Tibial nerve (tissue), 4 donors: ENCODE results near the gene MTHFD1L. TPM values are rescaled to one million over a fixed set of nuclear protein-coding genes. Genes with fewer than 3 reads are reported as not detected.

Source experiments
- DNase-seq, 2 donors: peaks; one replicate each; pipeline ENCODE4 v3.0.0-alpha.2; 2019; ENCODE audit warnings: low spot score in 2 of 2
- H3K27ac ChIP-seq, 4 donors: fragments of 200-600 bp; sonication (generic) in 3 of 4; one replicate each; pipeline ENCODE4 v1.5.1; 2017 to 2019; ENCODE audit warnings: mild to moderate bottlenecking in 1 of 4
- H3K27me3 ChIP-seq, 2 donors: fragments of 200-600 bp; sonication (generic) in 1 of 2; one replicate each; pipeline versions ENCODE4 v1.5.1 to v1.6.0; 2017 to 2019
- H3K36me3 ChIP-seq, 3 donors: fragments of 200-600 bp; sonication (generic); one replicate each; pipeline ENCODE4 v1.5.1; 2018 to 2019
- H3K4me1 ChIP-seq, 4 donors: fragments of 200-600 bp; sonication (generic) in 3 of 4; one replicate each; pipeline ENCODE4 v1.5.1; 2017 to 2019
- H3K4me3 ChIP-seq, 4 donors: fragments of 200-600 bp; sonication (generic) in 3 of 4; one replicate each; pipeline ENCODE4 v1.5.1; 2017 to 2019; ENCODE audit warnings: mild to moderate bottlenecking in 1 of 4, moderate library complexity in 1 of 4
- H3K9me3 ChIP-seq, 4 donors: fragments of 200-600 bp; sonication (generic) in 3 of 4; one replicate each; pipeline ENCODE4 v1.5.1; 2017 to 2019
- CTCF ChIP-seq, 5 experiments: fragments of 200-600 bp in 3 of 5; fragments of 450-650 bp in 2 of 5; sonication (generic) in 3 of 5; IDR thresholded peaks; one replicate each; pipeline ENCODE4 v1.5.1; 2016 to 2019; ENCODE audit warnings: antibody characterized with exemption in 5 of 5, mild to moderate bottlenecking in 3 of 5, moderate library complexity in 2 of 5
- EP300 ChIP-seq, 2 donors: sonication (generic); formaldehyde crosslinking; IDR thresholded peaks; one replicate each; pipeline ENCODE4 v1.6.1; 2017; ENCODE audit warnings: antibody characterized with exemption in 2 of 2, mild to moderate bottlenecking in 1 of 2
- POLR2A ChIP-seq, 2 donors: fragments of 450-650 bp; IDR thresholded peaks; one replicate each; pipeline ENCODE4 v1.6.1; 2017; ENCODE audit warnings: antibody characterized with exemption in 2 of 2, mild to moderate bottlenecking in 2 of 2, moderate library complexity in 2 of 2
- WGBS, 2 donors: methylation state at CpG; one replicate each; pipeline ENCODE4 v1.1.5; 2018; 5-methylcytosine and 5-hydroxymethylcytosine counted together
- total RNA-seq, 4 donors: library from RNA; depleted of rRNA; stranded (reverse); fragments of >200 nt; gene quantifications; one replicate each; pipeline ENCODE4 v1.1.0, GENCODE V29; 2016

Gene MTHFD1L
- total RNA-seq, 4 donors from 2014 or later: 8.4 to 35.1 (median 13.1) TPM

GRCh38 chr6:150831577-150831976 is 33.9 kb upstream of the MTHFD1L start:
- no peak for DNase-seq
- peaks cover 0 to 19% (median 0%) of the 10 kb centered on the region in 3 donors for H3K36me3 ChIP-seq
- no peak overlapping the region for H3K4me3 ChIP-seq
- WGBS, 2 donors: 94% methylated on average over 13 to 14 of the region's 14 CpGs
- no peak overlapping the region for H3K27ac ChIP-seq
- H3K4me1 ChIP-seq: no peaks in the 10 kb centered on the region
- no peak for TF ChIP-seq CTCF (IDR thresholded peaks at IDR 0.05)
- TF ChIP-seq POLR2A (IDR thresholded peaks at IDR 0.05): no peak
- no peak for TF ChIP-seq EP300 (IDR thresholded peaks at IDR 0.05)
- H3K9me3 ChIP-seq: no peaks in the 10 kb centered on the region
- no peaks in the 10 kb centered on the region for H3K27me3 ChIP-seq

GRCh38 chr6:150835620-150836019 is 29.9 kb upstream of the MTHFD1L start:
- H3K4me3 ChIP-seq: no peak overlapping the region

GRCh38 chr6:150840185-150840584 is 25.3 kb upstream of the MTHFD1L start:
- H3K36me3 ChIP-seq: peaks cover 0 to 27% (median 7%) of the 10 kb centered on the region in 3 donors
- no peaks in the 10 kb centered on the region for H3K4me1 ChIP-seq
- WGBS, 2 donors: 91 to 98% methylated on average over 4 of the region's 4 CpGs
- DNase-seq: no peak
- no peak overlapping the region for H3K4me3 ChIP-seq
- H3K27ac ChIP-seq: no peak overlapping the region
- no peaks in the 10 kb centered on the region for H3K27me3 ChIP-seq
- H3K9me3 ChIP-seq: no peaks in the 10 kb centered on the region
- no peak for TF ChIP-seq POLR2A (IDR thresholded peaks at IDR 0.05)
- TF ChIP-seq CTCF (IDR thresholded peaks at IDR 0.05): no peak
- TF ChIP-seq EP300 (IDR thresholded peaks at IDR 0.05): no peak

More at GRCh38 chr6:150835620-150836019, 29.9 kb upstream of the MTHFD1L start:
- peaks cover 0 to 26% (median 0%) of the 10 kb centered on the region in 3 donors for H3K36me3 ChIP-seq
- no peaks in the 10 kb centered on the region for H3K27me3 ChIP-seq
- no peaks in the 10 kb centered on the region for H3K9me3 ChIP-seq
- H3K27ac ChIP-seq: no peak overlapping the region
- no peak for DNase-seq
- H3K4me1 ChIP-seq: no peaks in the 10 kb centered on the region
- no peak for TF ChIP-seq CTCF (IDR thresholded peaks at IDR 0.05)
- TF ChIP-seq EP300 (IDR thresholded peaks at IDR 0.05): no peak
- no peak for TF ChIP-seq POLR2A (IDR thresholded peaks at IDR 0.05)

GRCh38 chr6:150841189-150841588 is 24.3 kb upstream of the MTHFD1L start:
- 95 to 96% methylated on average over 5 of the region's 5 CpGs for WGBS, 2 donors
- no peak overlapping the region for H3K4me3 ChIP-seq
- no peaks in the 10 kb centered on the region for H3K27me3 ChIP-seq
- H3K36me3 ChIP-seq: peaks cover 0 to 27% (median 7%) of the 10 kb centered on the region in 3 donors
- TF ChIP-seq POLR2A (IDR thresholded peaks at IDR 0.05) (no peak), EP300 (IDR thresholded peaks at IDR 0.05) (no peak), CTCF (IDR thresholded peaks at IDR 0.05) (no peak)
- H3K9me3 ChIP-seq: no peaks in the 10 kb centered on the region
- no peak for DNase-seq
- no peak overlapping the region for H3K27ac ChIP-seq
- H3K4me1 ChIP-seq: no peaks in the 10 kb centered on the region

GRCh38 chr6:150841697-150842096 is 23.8 kb upstream of the MTHFD1L start:
- H3K9me3 ChIP-seq: no peaks in the 10 kb centered on the region
- DNase-seq: no peak
- no peak overlapping the region for H3K4me3 ChIP-seq
- H3K27ac ChIP-seq: no peak overlapping the region
- WGBS, 2 donors: 50 to 79% methylated on average over 3 of the region's 3 CpGs
- H3K27me3 ChIP-seq: no peaks in the 10 kb centered on the region
- H3K4me1 ChIP-seq: no peaks in the 10 kb centered on the region
- TF ChIP-seq POLR2A (IDR thresholded peaks at IDR 0.05) (no peak), CTCF (IDR thresholded peaks at IDR 0.05) (no peak), EP300 (IDR thresholded peaks at IDR 0.05) (no peak)
- peaks cover 0 to 27% (median 7%) of the 10 kb centered on the region in 3 donors for H3K36me3 ChIP-seq
